Measurements from ENCODE around the gene RETN. TPM values are rescaled to one million over a fixed set of nuclear protein-coding genes. Genes with fewer than 3 reads are reported as not detected.

Gene RETN
- polyA plus RNA-seq, 1 of the 3 experiments (the other 2 are of a cell fraction): not detected

- TF ChIP-seq, protein P1, sequence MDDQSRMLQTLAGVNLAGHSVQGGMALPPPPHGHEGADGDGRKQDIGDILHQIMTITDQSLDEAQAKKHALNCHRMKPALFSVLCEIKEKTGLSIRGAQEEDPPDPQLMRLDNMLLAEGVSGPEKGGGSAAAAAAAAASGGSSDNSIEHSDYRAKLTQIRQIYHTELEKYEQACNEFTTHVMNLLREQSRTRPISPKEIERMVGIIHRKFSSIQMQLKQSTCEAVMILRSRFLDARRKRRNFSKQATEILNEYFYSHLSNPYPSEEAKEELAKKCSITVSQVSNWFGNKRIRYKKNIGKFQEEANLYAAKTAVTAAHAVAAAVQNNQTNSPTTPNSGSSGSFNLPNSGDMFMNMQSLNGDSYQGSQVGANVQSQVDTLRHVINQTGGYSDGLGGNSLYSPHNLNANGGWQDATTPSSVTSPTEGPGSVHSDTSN (IDR thresholded peaks at IDR 0.05): peak; percentile 100
- TF ChIP-seq USF1 (IDR thresholded peaks at IDR 0.05; ENCODE audit: borderline replicate concordance, low read depth) (no peak), ELF1 (IDR thresholded peaks at IDR 0.05) (peak; percentile 94), TAF1 (IDR thresholded peaks at IDR 0.05; ENCODE audit: borderline replicate concordance, low read depth, low read length) (no peak; the same call in none of the 2 replicates), RFX5 (IDR thresholded peaks at IDR 0.05; ENCODE audit: low read length) (0 out of 2 replicates have a peak, but pooled peaks have one; percentile 58), MXI1 (IDR thresholded peaks at IDR 0.05; ENCODE audit: low read depth, low read length) (peak; percentile 81; the same call in 1 of the 2 replicates)
Measured at GRCh38 chr19:7629347-7630054, 39.3 kb upstream of the RETN start, which contains the start of the genes PET100 and XAB2 (continued).

DNA sequence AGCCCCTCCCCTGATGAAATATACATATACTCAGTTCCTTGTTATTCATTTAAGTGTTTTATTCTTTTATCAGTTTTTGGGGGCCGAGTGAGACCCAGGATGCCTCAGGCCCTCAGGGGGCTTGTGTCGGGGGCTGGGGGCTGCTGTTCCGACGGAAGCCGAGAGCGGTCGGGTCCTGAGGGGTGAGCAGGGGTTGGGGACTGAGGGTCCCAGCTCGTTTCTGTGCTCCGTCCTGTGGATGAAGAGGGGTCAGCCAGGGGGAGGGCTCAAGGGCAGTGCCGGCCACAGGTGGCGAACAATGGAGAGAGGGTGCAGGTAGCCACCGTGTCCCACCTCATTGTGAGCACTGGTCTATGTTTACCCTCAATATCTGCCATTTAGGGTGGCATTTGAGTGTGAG is 37.3 kb upstream of the RETN start:
- H3K4me1 ChIP-seq (ENCODE audit: control insufficient read depth in 1 of 2, insufficient read depth in 2 of 2, low read depth in 1 of 2, low read length in 1 of 2): peaks cover 8 to 24% of the 10 kb centered on the region in 2 experiments; a peak in 2 of 4 replicates
- 0 out of 2 replicates have a peak, but pooled peaks cover 5% of the 10 kb centered on the region for H4K20me1 ChIP-seq (ENCODE audit: insufficient read depth)
- H3K4me3 ChIP-seq (ENCODE audit: low read depth in 2 of 2, low read length in 1 of 2): no peak overlapping the region
- ChIA-PET CTCF (interaction anchor here (2.3 to 5.5 kb wide), 3 partner anchors 12 to 277 kb away, joined by 9 to 25 read pairs (median 10); no protein-coding TSS in a partner anchor), POLR2A (no interaction called here)
- peaks cover 0 to 3% of the 10 kb centered on the region in 2 experiments for H3K36me3 ChIP-seq (replicated peaks in 1 of 2; ENCODE audit: control insufficient read depth in 1 of 2, insufficient read depth in 2 of 2, low read length in 1 of 2)
- no peak overlapping the region for H2AFZ ChIP-seq (ENCODE audit: low read depth)
- H3K27ac ChIP-seq (ENCODE audit: low read depth in 2 of 2, low read length in 1 of 2): no peak overlapping the region
- no peaks in the 10 kb centered on the region for H3K9me2 ChIP-seq
- WGBS (ENCODE audit: low lambda C conversion rate): 88% methylated on average over 12 of the region's 12 CpGs
- no peaks in the 10 kb centered on the region for H3K9me3 ChIP-seq
- H3F3A ChIP-seq (replicated peaks; ENCODE audit: insufficient read depth): no peaks in the 10 kb centered on the region
- peaks cover 44% of the 10 kb centered on the region for H3K79me2 ChIP-seq (ENCODE audit: insufficient read depth)
- H3K27me3 ChIP-seq (ENCODE audit: insufficient read depth): peaks cover 20% of the 10 kb centered on the region; the same call in 1 of the 2 replicates
- no peak overlapping the region for H3K9ac ChIP-seq
- H3K4me2 ChIP-seq: no peak overlapping the region
- no peak for DNase-seq
- TF ChIP-seq SMC3 (IDR thresholded peaks at IDR 0.05; ENCODE audit: low read depth, low read length): no peak
- TF ChIP-seq GATA2 (CRISPR knock-in tag; IDR thresholded peaks at IDR 0.05): no peak
- TF ChIP-seq FOXM1 (IDR thresholded peaks at IDR 0.05; ENCODE audit: low read depth): no peak
- TF ChIP-seq, protein P2, sequence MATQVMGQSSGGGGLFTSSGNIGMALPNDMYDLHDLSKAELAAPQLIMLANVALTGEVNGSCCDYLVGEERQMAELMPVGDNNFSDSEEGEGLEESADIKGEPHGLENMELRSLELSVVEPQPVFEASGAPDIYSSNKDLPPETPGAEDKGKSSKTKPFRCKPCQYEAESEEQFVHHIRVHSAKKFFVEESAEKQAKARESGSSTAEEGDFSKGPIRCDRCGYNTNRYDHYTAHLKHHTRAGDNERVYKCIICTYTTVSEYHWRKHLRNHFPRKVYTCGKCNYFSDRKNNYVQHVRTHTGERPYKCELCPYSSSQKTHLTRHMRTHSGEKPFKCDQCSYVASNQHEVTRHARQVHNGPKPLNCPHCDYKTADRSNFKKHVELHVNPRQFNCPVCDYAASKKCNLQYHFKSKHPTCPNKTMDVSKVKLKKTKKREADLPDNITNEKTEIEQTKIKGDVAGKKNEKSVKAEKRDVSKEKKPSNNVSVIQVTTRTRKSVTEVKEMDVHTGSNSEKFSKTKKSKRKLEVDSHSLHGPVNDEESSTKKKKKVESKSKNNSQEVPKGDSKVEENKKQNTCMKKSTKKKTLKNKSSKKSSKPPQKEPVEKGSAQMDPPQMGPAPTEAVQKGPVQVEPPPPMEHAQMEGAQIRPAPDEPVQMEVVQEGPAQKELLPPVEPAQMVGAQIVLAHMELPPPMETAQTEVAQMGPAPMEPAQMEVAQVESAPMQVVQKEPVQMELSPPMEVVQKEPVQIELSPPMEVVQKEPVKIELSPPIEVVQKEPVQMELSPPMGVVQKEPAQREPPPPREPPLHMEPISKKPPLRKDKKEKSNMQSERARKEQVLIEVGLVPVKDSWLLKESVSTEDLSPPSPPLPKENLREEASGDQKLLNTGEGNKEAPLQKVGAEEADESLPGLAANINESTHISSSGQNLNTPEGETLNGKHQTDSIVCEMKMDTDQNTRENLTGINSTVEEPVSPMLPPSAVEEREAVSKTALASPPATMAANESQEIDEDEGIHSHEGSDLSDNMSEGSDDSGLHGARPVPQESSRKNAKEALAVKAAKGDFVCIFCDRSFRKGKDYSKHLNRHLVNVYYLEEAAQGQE (IDR thresholded peaks at IDR 0.05; ENCODE audit: low read depth, low read length): no peak
- TF ChIP-seq RCOR1 (IDR thresholded peaks at IDR 0.05; ENCODE audit: low read length): no peak
- TF ChIP-seq ELF1 (IDR thresholded peaks at IDR 0.05): no peak
- TF ChIP-seq, protein P3, sequence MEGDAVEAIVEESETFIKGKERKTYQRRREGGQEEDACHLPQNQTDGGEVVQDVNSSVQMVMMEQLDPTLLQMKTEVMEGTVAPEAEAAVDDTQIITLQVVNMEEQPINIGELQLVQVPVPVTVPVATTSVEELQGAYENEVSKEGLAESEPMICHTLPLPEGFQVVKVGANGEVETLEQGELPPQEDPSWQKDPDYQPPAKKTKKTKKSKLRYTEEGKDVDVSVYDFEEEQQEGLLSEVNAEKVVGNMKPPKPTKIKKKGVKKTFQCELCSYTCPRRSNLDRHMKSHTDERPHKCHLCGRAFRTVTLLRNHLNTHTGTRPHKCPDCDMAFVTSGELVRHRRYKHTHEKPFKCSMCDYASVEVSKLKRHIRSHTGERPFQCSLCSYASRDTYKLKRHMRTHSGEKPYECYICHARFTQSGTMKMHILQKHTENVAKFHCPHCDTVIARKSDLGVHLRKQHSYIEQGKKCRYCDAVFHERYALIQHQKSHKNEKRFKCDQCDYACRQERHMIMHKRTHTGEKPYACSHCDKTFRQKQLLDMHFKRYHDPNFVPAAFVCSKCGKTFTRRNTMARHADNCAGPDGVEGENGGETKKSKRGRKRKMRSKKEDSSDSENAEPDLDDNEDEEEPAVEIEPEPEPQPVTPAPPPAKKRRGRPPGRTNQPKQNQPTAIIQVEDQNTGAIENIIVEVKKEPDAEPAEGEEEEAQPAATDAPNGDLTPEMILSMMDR (IDR thresholded peaks at IDR 0.05): no peak
- TF ChIP-seq TAF1 (IDR thresholded peaks at IDR 0.05; ENCODE audit: borderline replicate concordance, low read depth, low read length): no peak
- TF ChIP-seq SIN3A (IDR thresholded peaks at IDR 0.05; ENCODE audit: borderline replicate concordance, low read depth, low read length): no peak
- TF ChIP-seq USF1 (IDR thresholded peaks at IDR 0.05; ENCODE audit: borderline replicate concordance, low read depth): no peak
- TF ChIP-seq, protein P4, sequence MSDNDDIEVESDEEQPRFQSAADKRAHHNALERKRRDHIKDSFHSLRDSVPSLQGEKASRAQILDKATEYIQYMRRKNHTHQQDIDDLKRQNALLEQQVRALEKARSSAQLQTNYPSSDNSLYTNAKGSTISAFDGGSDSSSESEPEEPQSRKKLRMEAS (IDR thresholded peaks at IDR 0.05; ENCODE audit: low read depth): no peak
- no peak for TF ChIP-seq MEF2A (IDR thresholded peaks at IDR 0.05; ENCODE audit: borderline replicate concordance, low read depth)
- no peak for TF ChIP-seq CHD2 (IDR thresholded peaks at IDR 0.05; ENCODE audit: low read length, partially characterized antibody)
- no peak for TF ChIP-seq RXRA (IDR thresholded peaks at IDR 0.05; ENCODE audit: borderline replicate concordance, low read depth)
- TF ChIP-seq RAD21 (IDR thresholded peaks at IDR 0.05; ENCODE audit: low read length): no peak

Data from SK-N-SH (cell line).